ENCODE results near the gene EHBP1. TPM values are rescaled to one million over a fixed set of nuclear protein-coding genes. Genes with fewer than 3 reads are reported as not detected.

Gene EHBP1
- total RNA-seq, 2 donors from 2014 or later = 34.6 to 49.8 TPM

DNA sequence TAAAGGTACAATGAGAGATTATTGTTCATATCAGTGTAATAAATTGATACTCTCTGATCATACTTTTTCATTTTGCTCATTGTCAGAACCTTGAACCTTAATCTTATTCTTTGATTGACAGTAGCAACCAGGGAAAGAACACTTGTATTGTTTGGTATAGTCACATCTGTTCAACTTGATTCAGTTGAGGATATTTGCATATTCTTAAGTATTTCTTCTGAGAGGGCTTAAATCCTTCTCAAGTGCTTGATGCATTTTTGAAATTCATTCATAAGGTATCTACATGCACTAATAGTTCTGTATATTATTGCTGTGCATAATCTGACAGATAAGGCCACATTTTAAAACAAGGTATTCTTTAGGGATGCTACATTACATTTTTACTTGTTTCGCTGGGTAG is 118.9 kb downstream of the EHBP1 start:
- H3K27me3 Mint-ChIP-seq (ENCODE audit: insufficient read depth) = no peaks in the 10 kb centered on the region
- H3K9me3 Mint-ChIP-seq = peaks cover 3% of the 10 kb centered on the region
- H3K27ac ChIP-seq (ENCODE audit: low read depth, low read length) = no peak overlapping the region
- H3K9me3 ChIP-seq (ENCODE audit: control insufficient read depth, low read length) = peaks cover 10% of the 10 kb centered on the region
- 100% methylated on average over 1 of the region's 1 CpG; no CpG with 5 or more reads in 1 of the 2 experiments for WGBS, 2 experiments (ENCODE audit: insufficient coverage in 1 of 2, insufficient read length in 1 of 2)
- no peak overlapping the region for H3K9ac ChIP-seq (ENCODE audit: extremely low read depth, low read length, poor library complexity, severe bottlenecking)
- H3K27me3 ChIP-seq (ENCODE audit: control insufficient read depth, insufficient read depth, low read length, poor library complexity, severe bottlenecking) = no peaks in the 10 kb centered on the region
- peaks cover 11% of the 10 kb centered on the region for H3K36me3 ChIP-seq (ENCODE audit: control insufficient read depth, insufficient read depth, low read length)
- no peak overlapping the region for H3K4me3 Mint-ChIP-seq
- no peak for DNase-seq
- H3K27ac Mint-ChIP-seq = no peak overlapping the region
- no peak for TF ChIP-seq CTCF (conservative IDR thresholded peaks at IDR 0.05)
- peaks cover 6% of the 10 kb centered on the region for H3K4me1 ChIP-seq (ENCODE audit: control insufficient read depth, insufficient read depth, low read length)
- no peak overlapping the region for H3K4me3 ChIP-seq (ENCODE audit: low read length)
- peaks cover 24% of the 10 kb centered on the region for H3K4me1 Mint-ChIP-seq
- peaks cover 14% of the 10 kb centered on the region for H3K36me3 Mint-ChIP-seq (ENCODE audit: low read depth)

- Histone ChIP-seq H3K4me1 (ENCODE audit: control insufficient read depth, insufficient read depth, low read length) (peaks cover 6% of the 10 kb centered on the region), H3K36me3 (ENCODE audit: control insufficient read depth, insufficient read depth, low read length) (peaks cover 11% of the 10 kb centered on the region), H3K27ac (ENCODE audit: low read depth, low read length) (no peak overlapping the region), H3K27me3 (ENCODE audit: control insufficient read depth, insufficient read depth, low read length, poor library complexity, severe bottlenecking) (no peaks in the 10 kb centered on the region), H3K9me3 (ENCODE audit: control insufficient read depth, low read length) (peaks cover 15% of the 10 kb centered on the region), H3K9ac (ENCODE audit: extremely low read depth, low read length, poor library complexity, severe bottlenecking) (no peak overlapping the region), H3K4me3 (ENCODE audit: low read length) (no peak overlapping the region)
- H3K4me3 Mint-ChIP-seq = no peak overlapping the region
- no peak for TF ChIP-seq CTCF (conservative IDR thresholded peaks at IDR 0.05)
- 93 to 100% methylated on average over 2 to 3 of the region's 3 CpGs for WGBS, 2 experiments (ENCODE audit: insufficient coverage in 1 of 2, insufficient read length in 1 of 2)
- peaks cover 23% of the 10 kb centered on the region for H3K36me3 Mint-ChIP-seq (ENCODE audit: low read depth)
- peaks cover 5% of the 10 kb centered on the region for H3K9me3 Mint-ChIP-seq
- no peak for DNase-seq
- H3K27ac Mint-ChIP-seq = no peak overlapping the region
- H3K27me3 Mint-ChIP-seq (ENCODE audit: insufficient read depth) = no peaks in the 10 kb centered on the region
- peaks cover 24% of the 10 kb centered on the region for H3K4me1 Mint-ChIP-seq
These were observed 120.6 kb downstream of the EHBP1 start for GRCh38 chr2:62826141-62826540.

DNA sequence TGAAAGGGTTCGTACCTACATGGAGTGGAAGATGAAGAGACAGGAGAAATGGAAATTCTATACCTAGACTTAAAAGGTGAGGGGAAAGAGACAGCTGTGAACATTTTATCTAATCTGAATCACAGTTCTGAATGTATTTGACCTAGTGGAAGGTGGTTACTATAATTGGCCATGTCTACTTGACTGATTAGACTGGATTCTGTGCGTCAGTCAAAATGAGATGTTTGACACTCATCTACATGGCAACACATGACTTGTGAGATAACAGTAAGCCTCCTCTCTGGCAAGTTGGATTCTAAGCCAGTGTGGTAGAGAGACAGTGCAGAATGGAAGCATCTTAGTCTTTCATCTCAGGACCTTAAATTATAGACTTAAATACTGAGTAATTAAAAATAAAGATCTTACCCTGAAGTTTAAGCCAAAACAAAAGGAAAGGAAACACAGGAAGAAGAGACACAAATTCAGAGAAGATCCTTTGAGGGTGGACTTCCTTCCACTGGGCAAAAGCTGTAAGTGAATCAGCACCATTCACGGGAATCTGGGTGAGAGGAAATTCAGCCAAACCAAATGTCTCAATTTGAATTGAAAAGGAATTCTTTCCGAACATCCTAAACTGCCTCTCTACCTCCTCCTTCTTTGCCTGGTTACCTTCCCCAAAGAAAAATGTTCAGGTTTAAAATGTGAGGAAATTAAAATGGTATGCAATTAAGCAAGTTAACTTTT is 121.6 kb downstream of the EHBP1 start:
- Mint-ChIP-seq H3K4me1 (peaks cover 19% of the 10 kb centered on the region), H3K9me3 (peaks cover 8% of the 10 kb centered on the region), H3K4me3 (no peak overlapping the region), H3K36me3 (ENCODE audit: low read depth) (peaks cover 32% of the 10 kb centered on the region), H3K27ac (no peak overlapping the region), H3K27me3 (ENCODE audit: insufficient read depth) (no peaks in the 10 kb centered on the region)
- Histone ChIP-seq H3K4me1 (ENCODE audit: control insufficient read depth, insufficient read depth, low read length) (peaks cover 6% of the 10 kb centered on the region), H3K36me3 (ENCODE audit: control insufficient read depth, insufficient read depth, low read length) (peaks cover 11% of the 10 kb centered on the region), H3K4me3 (ENCODE audit: low read length) (no peak overlapping the region), H3K27ac (ENCODE audit: low read depth, low read length) (no peak overlapping the region), H3K9ac (ENCODE audit: extremely low read depth, low read length, poor library complexity, severe bottlenecking) (no peak overlapping the region), H3K9me3 (ENCODE audit: control insufficient read depth, low read length) (peaks cover 22% of the 10 kb centered on the region), H3K27me3 (ENCODE audit: control insufficient read depth, insufficient read depth, low read length, poor library complexity, severe bottlenecking) (no peaks in the 10 kb centered on the region)
- no peak for TF ChIP-seq CTCF (conservative IDR thresholded peaks at IDR 0.05)
- WGBS, 2 experiments (ENCODE audit: insufficient coverage in 1 of 2, insufficient read length in 1 of 2) = 99 to 100% methylated on average over 3 to 4 of the region's 4 CpGs
- no peak for DNase-seq

Measured in endodermal cell (in vitro differentiated cells).